G401.6 (cell line): Measurements from ENCODE around the gene KAT2A.

Experiments used
- FAIRE-seq: peaks from 2 replicates; lab custom pipeline; 2012; peaks lifted over from hg19 to GRCh38; lab: Jason Lieb, UNC

Gene KAT2A

GRCh38 chr17:42113293-42114069 is 7.7 kb downstream of the KAT2A start:
- no peak for FAIRE-seq

GRCh38 chr17:42112552-42113176 is 8.5 kb downstream of the KAT2A start, which contains the start of gene DHX58:
Gene DHX58, minus strand, starts transcription at chr17:42112714. Its CDS starts 822 bp downstream, at chr17:42111892.
- peak; percentile 94 for FAIRE-seq

- no peak for FAIRE-seq
Measured at GRCh38 chr17:42111871-42112551, 9.2 kb downstream of the KAT2A start.

GRCh38 chr17:42111265-42111636 is 9.9 kb downstream of the KAT2A start:
- FAIRE-seq = no peak

- no peak for FAIRE-seq
Measured at GRCh38 chr17:42110301-42111264, 10.6 kb downstream of the KAT2A start.

GRCh38 chr17:42109086-42109485 is 12.1 kb downstream of the KAT2A start:
- FAIRE-seq = no peak

GRCh38 chr17:42107597-42108576 is 13.3 kb downstream of the KAT2A start:
- FAIRE-seq = no peak

GRCh38 chr17:42107124-42107523 is 14.0 kb downstream of the KAT2A start:
- FAIRE-seq = no peak

- FAIRE-seq = no peak
Measured at GRCh38 chr17:42106009-42106408, 15.2 kb downstream of the KAT2A start.

GRCh38 chr17:42104264-42104663 is 16.9 kb downstream of the KAT2A start:
- no peak for FAIRE-seq

- no peak for FAIRE-seq
Measured at GRCh38 chr17:42103221-42103954, 17.8 kb downstream of the KAT2A start.

GRCh38 chr17:42101513-42102292 is 19.5 kb downstream of the KAT2A start:
- no peak for FAIRE-seq

GRCh38 chr17:42098730-42099399 is 22.3 kb downstream of the KAT2A start:
- FAIRE-seq = no peak

- no peak for FAIRE-seq
Measured at GRCh38 chr17:42097691-42098631, 23.2 kb downstream of the KAT2A start, which contains the start of gene ZNF385C. Gene ZNF385C, minus strand, starts transcription at chr17:42098473. Its CDS starts 35,417 bp downstream, at chr17:42063056.

- FAIRE-seq = no peak
Measured at GRCh38 chr17:42096360-42097111, 24.6 kb downstream of the KAT2A start.

GRCh38 chr17:42094375-42095069 is 26.6 kb downstream of the KAT2A start:
- FAIRE-seq = no peak
